ENCODE measurements around the gene KREMEN1.

DNA sequence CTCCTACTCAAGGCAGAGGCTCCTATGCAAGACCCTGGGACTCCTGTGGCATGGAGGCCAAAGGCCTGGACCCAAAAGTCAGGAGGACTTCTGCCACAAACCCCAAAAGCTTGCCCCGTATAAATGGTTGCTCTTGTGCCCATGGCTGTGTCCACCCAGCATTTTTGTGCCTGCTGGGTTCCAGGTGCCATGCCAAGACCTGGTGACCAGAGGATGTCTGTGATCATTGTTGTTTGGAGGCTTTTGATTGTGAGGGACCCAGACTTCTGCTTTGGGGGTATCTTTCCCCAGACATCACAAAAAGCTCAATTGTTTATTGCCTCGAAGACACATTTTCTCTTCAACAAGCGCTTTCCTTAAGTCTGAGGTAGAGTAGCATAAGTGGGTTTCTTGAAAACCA lies 46.3 kb upstream of the KREMEN1 start:
- TF ChIP-seq, protein P1, sequence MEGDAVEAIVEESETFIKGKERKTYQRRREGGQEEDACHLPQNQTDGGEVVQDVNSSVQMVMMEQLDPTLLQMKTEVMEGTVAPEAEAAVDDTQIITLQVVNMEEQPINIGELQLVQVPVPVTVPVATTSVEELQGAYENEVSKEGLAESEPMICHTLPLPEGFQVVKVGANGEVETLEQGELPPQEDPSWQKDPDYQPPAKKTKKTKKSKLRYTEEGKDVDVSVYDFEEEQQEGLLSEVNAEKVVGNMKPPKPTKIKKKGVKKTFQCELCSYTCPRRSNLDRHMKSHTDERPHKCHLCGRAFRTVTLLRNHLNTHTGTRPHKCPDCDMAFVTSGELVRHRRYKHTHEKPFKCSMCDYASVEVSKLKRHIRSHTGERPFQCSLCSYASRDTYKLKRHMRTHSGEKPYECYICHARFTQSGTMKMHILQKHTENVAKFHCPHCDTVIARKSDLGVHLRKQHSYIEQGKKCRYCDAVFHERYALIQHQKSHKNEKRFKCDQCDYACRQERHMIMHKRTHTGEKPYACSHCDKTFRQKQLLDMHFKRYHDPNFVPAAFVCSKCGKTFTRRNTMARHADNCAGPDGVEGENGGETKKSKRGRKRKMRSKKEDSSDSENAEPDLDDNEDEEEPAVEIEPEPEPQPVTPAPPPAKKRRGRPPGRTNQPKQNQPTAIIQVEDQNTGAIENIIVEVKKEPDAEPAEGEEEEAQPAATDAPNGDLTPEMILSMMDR (conservative IDR thresholded peaks at IDR 0.05 in 1 of 2, IDR thresholded peaks at IDR 0.05 in 1 of 2; ENCODE audit: extremely low read depth in 1 of 2, insufficient read depth in 1 of 2, low read depth in 1 of 2, low read length in 2 of 2), result no peak
- no peak for TF ChIP-seq EZH2 (IDR thresholded peaks at IDR 0.05; ENCODE audit: borderline replicate concordance, low read length)

All from mammary epithelial cell (primary cell).